Measurements from ENCODE around the gene RAD18.

RAD18 gene

GRCh38 chr3:8888301-8888915 lies 74.9 kb downstream of the RAD18 start (continued):
- TF ChIP-seq PBX3 (CRISPR knock-in tag; IDR thresholded peaks at IDR 0.05) (no peak), SCRT2 (tag by site-specific recombination; IDR thresholded peaks at IDR 0.05) (no peak), ZNF670 (tag by site-specific recombination; IDR thresholded peaks at IDR 0.05; ENCODE audit: low read depth) (no peak), KLF17 (tag by site-specific recombination; IDR thresholded peaks at IDR 0.05) (no peak)

GRCh38 chr3:8887435-8888300 lies 75.6 kb downstream of the RAD18 start:
- Histone ChIP-seq H3K4me3 (ENCODE audit: low read depth, low read length) (no peak overlapping the region), H3K27ac (ENCODE audit: extremely low read depth, low read depth, low read length) (no peak overlapping the region), H3K36me3 (ENCODE audit: control insufficient read depth in 2 of 2, insufficient read depth in 1 of 2, low read length in 2 of 2) (peaks cover 0 to 60% of the 10 kb centered on the region in 2 experiments; a peak in 1 of 3 replicates), H3K4me1 (ENCODE audit: control insufficient read depth, insufficient read depth, low read length) (no peaks in the 10 kb centered on the region), H3K9me3 (ENCODE audit: control insufficient read depth, insufficient read depth, low read depth, low read length) (no peaks in the 10 kb centered on the region)
- ChIA-PET CTCF (no interaction called here), POLR2A (no interaction called here)
- TF ChIP-seq ZBTB6 (tag by site-specific recombination; IDR thresholded peaks at IDR 0.05): no peak

GRCh38 chr3:8886546-8886945 lies 76.7 kb downstream of the RAD18 start:
- ChIA-PET POLR2A (no interaction called here), CTCF (no interaction called here)
- H3K27ac ChIP-seq (ENCODE audit: extremely low read depth, low read depth, low read length): no peak overlapping the region
- H3K4me3 ChIP-seq (ENCODE audit: low read depth, low read length): no peak overlapping the region
- no peaks in the 10 kb centered on the region for H3K4me1 ChIP-seq (ENCODE audit: control insufficient read depth, insufficient read depth, low read length)
- H3K9me3 ChIP-seq (ENCODE audit: control insufficient read depth, insufficient read depth, low read depth, low read length): no peaks in the 10 kb centered on the region
- H3K36me3 ChIP-seq (ENCODE audit: control insufficient read depth in 2 of 2, insufficient read depth in 1 of 2, low read length in 2 of 2): peaks cover 0 to 56% of the 10 kb centered on the region in 2 experiments; a peak in 1 of 3 replicates
- TF ChIP-seq ZNF521 (tag by site-specific recombination; IDR thresholded peaks at IDR 0.05): no peak
- TF ChIP-seq ZNF670 (tag by site-specific recombination; IDR thresholded peaks at IDR 0.05; ENCODE audit: low read depth): no peak
- no peak for TF ChIP-seq ZNF610 (tag by site-specific recombination; IDR thresholded peaks at IDR 0.05; ENCODE audit: borderline replicate concordance)
- TF ChIP-seq ZBTB10 (tag by site-specific recombination; IDR thresholded peaks at IDR 0.05): no peak
- TF ChIP-seq ZBTB44 (tag by site-specific recombination; IDR thresholded peaks at IDR 0.05): no peak
- TF ChIP-seq KLF16 (tag by site-specific recombination; IDR thresholded peaks at IDR 0.05): no peak
- no peak for TF ChIP-seq ZNF148 (tag by site-specific recombination; IDR thresholded peaks at IDR 0.05; ENCODE audit: borderline replicate concordance)
- TF ChIP-seq ZNF660 (tag by site-specific recombination; IDR thresholded peaks at IDR 0.05): no peak
- TF ChIP-seq ZNF146 (tag by site-specific recombination; IDR thresholded peaks at IDR 0.05): no peak
- no peak for TF ChIP-seq ZNF76 (tag by site-specific recombination; IDR thresholded peaks at IDR 0.05; ENCODE audit: borderline replicate concordance, low read depth)
- no peak for TF ChIP-seq HOXA7 (CRISPR knock-in tag; IDR thresholded peaks at IDR 0.05; ENCODE audit: borderline replicate concordance)
